ENCODE data around the gene MAST4.

The MAST4 gene

GRCh38 chr5:66867618-66868322, 271.6 kb downstream of the MAST4 start:
- no peak for DNase-seq (ENCODE audit: low read depth in 2 of 3, low spot score in 2 of 3)

- DNase-seq (ENCODE audit: low read depth in 2 of 3, low spot score in 2 of 3): no peak
Measured at GRCh38 chr5:66869347-66869746, 273.2 kb downstream of the MAST4 start.

GRCh38 chr5:66870708-66871107, 274.5 kb downstream of the MAST4 start:
- no peak for DNase-seq (ENCODE audit: low read depth in 2 of 3, low spot score in 2 of 3)

GRCh38 chr5:66871651-66872050, 275.5 kb downstream of the MAST4 start:
- DNase-seq (ENCODE audit: low read depth in 2 of 3, low spot score in 2 of 3): no peak

GRCh38 chr5:66872736-66873331, 276.6 kb downstream of the MAST4 start:
- DNase-seq (ENCODE audit: low read depth in 2 of 3, low spot score in 2 of 3): no peak

GRCh38 chr5:66874004-66874403, 277.8 kb downstream of the MAST4 start:
- DNase-seq (ENCODE audit: low read depth in 2 of 3, low spot score in 2 of 3): no peak

GRCh38 chr5:66875315-66875714, 279.1 kb downstream of the MAST4 start:
- DNase-seq (ENCODE audit: low read depth in 2 of 3, low spot score in 2 of 3): no peak

- DNase-seq (ENCODE audit: low read depth in 2 of 3, low spot score in 2 of 3): no peak
Measured at GRCh38 chr5:66876266-66876807, 280.1 kb downstream of the MAST4 start.

- DNase-seq (ENCODE audit: low read depth in 2 of 3, low spot score in 2 of 3): no peak
Measured at GRCh38 chr5:66877843-66878242, 281.6 kb downstream of the MAST4 start.

GRCh38 chr5:66880401-66880800, 284.2 kb downstream of the MAST4 start:
- no peak for DNase-seq (ENCODE audit: low read depth in 2 of 3, low spot score in 2 of 3)

- DNase-seq (ENCODE audit: low read depth in 2 of 3, low spot score in 2 of 3): no peak
Measured at GRCh38 chr5:66881480-66882161, 285.4 kb downstream of the MAST4 start.

- DNase-seq (ENCODE audit: low read depth in 2 of 3, low spot score in 2 of 3): no peak
Measured at GRCh38 chr5:66882606-66883227, 286.5 kb downstream of the MAST4 start.

- no peak for DNase-seq (ENCODE audit: low read depth in 2 of 3, low spot score in 2 of 3)
Measured at GRCh38 chr5:66884564-66885243, 288.5 kb downstream of the MAST4 start.

GRCh38 chr5:66886941-66887340, 290.7 kb downstream of the MAST4 start:
- DNase-seq (ENCODE audit: low read depth in 2 of 3, low spot score in 2 of 3): no peak

GRCh38 chr5:66888613-66889012, 292.4 kb downstream of the MAST4 start:
- DNase-seq (ENCODE audit: low read depth in 2 of 3, low spot score in 2 of 3): no peak

GRCh38 chr5:66889056-66889455, 292.9 kb downstream of the MAST4 start:
- DNase-seq (ENCODE audit: low read depth in 2 of 3, low spot score in 2 of 3): no peak

GRCh38 chr5:66889524-66889923, 293.3 kb downstream of the MAST4 start:
- no peak for DNase-seq (ENCODE audit: low read depth in 2 of 3, low spot score in 2 of 3)

GRCh38 chr5:66891184-66891925, 295.2 kb downstream of the MAST4 start:
- no peak for DNase-seq (ENCODE audit: low read depth in 2 of 3, low spot score in 2 of 3)

GRCh38 chr5:66892716-66893115, 296.5 kb downstream of the MAST4 start:
- no peak for DNase-seq (ENCODE audit: low read depth in 2 of 3, low spot score in 2 of 3)

- no peak for DNase-seq (ENCODE audit: low read depth in 2 of 3, low spot score in 2 of 3)
Measured at GRCh38 chr5:66894480-66895240, 298.5 kb downstream of the MAST4 start.
